HK-2 (cell line): Measurements from ENCODE around the gene TOR3A.
"Not testable (repeated sequence)": the region's sequence is repeated elsewhere in the genome, so short reads cannot be mapped to it uniquely, and the experiment has no call there.

ENCODE experiments used
- DNase-seq: peaks from one replicate; pipeline ENCODE4 v3.0.0-alpha.2; 2018; ENCODE audit not compliant: unreplicated experiment

Gene TOR3A

DNA sequence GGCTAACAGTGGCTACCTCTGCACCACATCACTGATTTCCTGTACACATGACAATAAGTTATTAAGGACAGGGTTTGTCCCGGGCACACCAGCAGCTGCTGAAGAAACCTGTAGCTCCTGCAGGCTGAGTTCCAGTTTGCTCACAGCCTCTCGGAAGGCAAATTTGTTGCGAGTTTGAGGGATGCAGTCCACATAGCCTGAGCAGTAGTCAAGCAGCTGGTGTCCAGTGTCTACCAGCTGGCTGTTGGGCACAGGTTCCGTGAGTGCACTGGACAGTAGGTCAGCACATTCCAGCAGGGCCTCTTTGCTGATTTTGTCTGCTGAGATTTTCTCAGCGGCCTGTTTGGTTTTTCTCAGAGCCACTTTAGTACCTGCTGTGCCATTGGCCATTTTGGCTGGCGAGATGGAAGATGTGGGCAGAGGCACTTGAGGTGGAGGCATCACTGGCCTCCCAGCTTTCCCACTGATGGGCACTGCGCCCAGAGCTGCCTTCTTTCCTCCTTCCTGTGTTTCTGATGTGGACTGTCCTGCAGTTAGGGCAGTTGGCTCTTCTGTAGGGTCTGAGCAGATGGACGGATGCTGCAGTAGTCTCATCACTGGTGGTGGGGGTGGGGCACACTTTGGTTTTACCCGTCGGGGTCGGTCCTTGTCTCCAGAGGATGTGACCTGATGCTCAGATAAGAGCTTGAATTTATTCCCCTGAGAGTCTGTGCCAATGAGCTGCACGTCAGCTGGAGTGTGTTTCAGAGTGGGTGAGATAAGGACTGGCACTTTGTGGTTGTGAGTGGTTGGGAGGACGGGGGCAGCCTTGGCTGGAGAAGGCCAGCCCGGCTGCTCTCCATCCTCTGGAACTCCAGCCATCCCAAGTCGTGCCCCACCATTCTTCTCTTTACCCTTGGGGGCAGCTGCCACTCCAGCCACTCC, 26.1 kb downstream of the TOR3A start:
- no peak for DNase-seq

- no peak for DNase-seq
Observed at GRCh38 chr1:179108644-179109043, 26.8 kb downstream of the TOR3A start.

- no peak for DNase-seq
Observed at GRCh38 chr1:179115181-179115580, 33.3 kb downstream of the TOR3A start.

GRCh38 chr1:179119513-179119912, 37.6 kb downstream of the TOR3A start:
- no peak for DNase-seq

DNA sequence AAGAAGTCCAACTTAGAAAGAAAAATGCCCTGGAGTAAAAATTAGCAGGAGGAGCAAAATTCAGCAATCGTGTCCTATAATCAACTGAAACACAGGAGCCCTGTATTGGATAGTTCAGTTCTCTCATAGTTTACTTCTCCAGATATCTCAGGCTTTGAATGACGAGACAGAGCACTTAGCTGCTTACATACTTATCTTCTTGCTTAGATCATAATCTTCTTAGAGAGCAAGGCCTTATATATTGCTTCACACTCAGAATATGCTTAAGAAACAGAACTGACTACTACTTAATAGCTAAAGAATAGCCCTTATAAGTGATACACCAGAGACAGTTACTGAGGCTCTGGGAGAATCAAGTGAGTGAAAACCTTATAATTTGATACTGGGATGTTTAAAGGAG, 38.9 kb downstream of the TOR3A start:
- DNase-seq = no peak

GRCh38 chr1:179121159-179121938, 39.5 kb downstream of the TOR3A start:
- DNase-seq = no peak

GRCh38 chr1:179124873-179125272, 43.0 kb downstream of the TOR3A start:
- no peak for DNase-seq

- no peak for DNase-seq
Observed at GRCh38 chr1:179126338-179127060, 44.6 kb downstream of the TOR3A start.

DNA sequence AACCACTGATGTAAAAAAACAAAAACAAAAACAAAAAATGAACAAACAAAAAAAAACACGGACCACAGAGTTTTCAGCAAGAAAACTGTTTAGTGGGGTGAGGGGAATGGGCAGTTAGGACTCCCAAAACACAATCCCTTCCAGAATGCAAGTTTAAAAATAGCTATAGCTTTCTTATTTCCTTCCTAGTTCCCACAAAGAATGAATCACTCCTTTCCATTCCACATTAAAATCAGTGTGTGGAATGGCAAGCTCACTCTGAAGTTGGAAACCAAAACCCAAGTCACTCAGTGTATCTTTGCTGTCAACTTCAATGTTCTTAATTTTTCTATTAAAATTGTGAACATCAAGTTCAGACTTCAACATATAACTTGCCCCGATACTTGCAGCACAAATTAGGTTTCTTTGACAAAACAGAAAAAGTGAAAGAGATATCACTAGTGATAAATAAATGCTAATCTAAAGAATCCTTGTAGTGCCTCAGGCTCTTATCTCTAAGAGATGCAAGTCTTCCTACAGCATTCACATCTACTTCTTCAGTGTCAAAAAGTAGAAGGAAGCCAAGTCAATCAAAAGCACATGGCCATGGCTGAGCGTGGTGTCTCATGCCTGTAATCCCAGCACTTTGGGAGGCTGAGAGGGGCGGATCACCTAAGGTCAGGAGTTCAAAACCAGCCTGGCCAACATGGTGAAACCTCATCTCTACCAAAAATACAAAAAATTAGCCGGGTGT, 45.5 kb downstream of the TOR3A start:
- no peak for DNase-seq

GRCh38 chr1:179128520-179128919, 46.6 kb downstream of the TOR3A start:
- DNase-seq = no peak

DNA sequence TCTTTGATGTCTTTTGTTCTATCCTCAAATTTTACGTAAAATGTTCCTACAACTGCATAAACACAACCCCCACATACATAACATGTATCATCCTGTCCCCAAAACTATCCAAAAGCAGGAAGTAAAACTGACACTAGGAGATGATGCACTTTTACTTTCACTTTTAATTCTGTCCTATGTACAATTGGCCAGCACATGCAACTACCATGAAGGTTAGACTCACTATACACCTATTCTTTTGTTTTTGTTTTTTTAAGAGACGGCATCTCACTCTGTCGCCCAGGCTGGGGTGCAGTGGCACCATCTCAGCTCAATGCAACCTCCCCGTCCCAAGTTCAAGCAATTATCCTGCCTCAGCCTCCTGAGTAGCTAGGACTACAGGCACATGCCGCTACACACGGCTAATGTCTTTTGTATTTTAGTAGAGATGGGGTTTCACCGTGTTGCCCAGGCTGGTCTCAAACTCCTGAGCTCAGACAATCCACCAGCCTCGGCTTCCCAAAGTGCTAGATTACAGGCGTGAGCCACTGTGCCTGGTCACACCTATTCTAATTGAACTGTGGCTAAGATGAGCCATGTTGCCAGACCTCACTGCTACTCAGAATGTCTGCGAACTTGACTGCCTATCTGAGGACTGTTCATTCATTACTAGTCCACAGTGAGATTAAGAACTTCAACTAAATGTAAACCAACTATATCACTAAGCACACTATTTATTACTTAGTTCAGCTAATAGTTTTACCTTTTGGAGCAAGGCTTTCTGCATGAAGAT, 48.0 kb downstream of the TOR3A start:
- DNase-seq = no peak

- DNase-seq = not testable (repeated sequence)
Observed at GRCh38 chr1:179135168-179135567, 53.3 kb downstream of the TOR3A start.

- DNase-seq = not testable (repeated sequence)
Observed at GRCh38 chr1:179135707-179136106, 53.8 kb downstream of the TOR3A start.

- DNase-seq = no peak
Observed at GRCh38 chr1:179137617-179138255, 55.9 kb downstream of the TOR3A start.

- DNase-seq = not testable (repeated sequence)
Observed at GRCh38 chr1:179138755-179139154, 56.9 kb downstream of the TOR3A start.

GRCh38 chr1:179141592-179142251, 59.9 kb downstream of the TOR3A start:
- no peak for DNase-seq

DNA sequence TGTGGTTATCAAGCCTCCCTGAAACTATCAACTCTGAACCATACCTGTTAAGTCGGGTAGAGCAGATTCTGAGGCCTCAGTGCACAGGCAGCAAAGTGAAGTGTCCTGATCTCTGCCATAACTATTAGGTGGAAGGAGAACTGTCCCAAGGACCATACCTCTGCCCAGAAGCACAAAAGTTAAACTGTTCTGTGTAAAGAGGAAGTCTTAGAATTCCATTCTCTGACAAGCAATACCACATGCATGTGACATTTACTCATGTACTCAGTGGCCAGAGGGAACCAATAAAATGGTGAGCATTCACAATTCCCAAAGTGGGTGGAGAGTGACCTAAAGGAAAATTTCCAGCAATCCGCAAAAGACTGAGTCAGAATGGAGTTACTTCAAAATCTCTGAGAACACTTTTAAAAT, 61.0 kb downstream of the TOR3A start:
- peak; percentile 71 for DNase-seq

GRCh38 chr1:179143322-179143721, 61.5 kb downstream of the TOR3A start:
- no peak for DNase-seq

GRCh38 chr1:179144626-179145025, 62.8 kb downstream of the TOR3A start:
- DNase-seq = no peak

- no peak for DNase-seq
Observed at GRCh38 chr1:179145521-179145920, 63.7 kb downstream of the TOR3A start.
